CD4-positive, alpha-beta T cell treated with Interleukin-4 for 1 hour (primary cell): ENCODE results near the gene OR8K3.

Experiments used
- DNase-seq, 2 donors: peaks; one replicate each; pipeline ENCODE4 v3.0.0-alpha.2; 2020 to 2022

The OR8K3 gene

GRCh38 chr11:56314844-56315243, at the start of gene OR8K3:
Gene OR8K3 (plus strand): TSS chr11:56315144. CDS start chr11:56318307, 3,163 bp downstream.
- no peak for DNase-seq

DNA sequence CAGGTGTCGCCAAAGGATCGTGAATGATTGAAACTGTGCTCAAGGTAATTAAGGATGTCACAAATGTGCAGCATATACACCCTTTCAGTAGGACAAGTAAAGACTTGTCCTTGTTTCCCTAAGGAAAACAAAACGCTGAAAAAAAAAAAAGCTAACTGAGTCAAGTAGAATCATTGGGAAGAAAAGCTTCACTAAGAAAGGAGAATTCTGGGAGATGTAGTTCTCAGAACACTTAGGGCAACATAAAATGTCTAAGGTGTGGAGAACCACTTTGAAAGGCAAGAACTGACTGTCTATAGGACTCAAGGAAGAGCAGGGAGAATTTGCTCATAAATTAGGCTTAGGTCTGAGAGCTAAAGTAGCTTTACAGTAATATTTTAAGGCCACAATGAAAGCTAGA, 43.9 kb upstream of the OR8K3 start:
- DNase-seq: no peak

- DNase-seq: no peak
Measured at GRCh38 chr11:56273854-56274253, 41.1 kb upstream of the OR8K3 start, which contains the start of gene OR5T1. Gene OR5T1 (plus strand): TSS chr11:56274154. CDS start chr11:56275639, 1,485 bp downstream.

DNA sequence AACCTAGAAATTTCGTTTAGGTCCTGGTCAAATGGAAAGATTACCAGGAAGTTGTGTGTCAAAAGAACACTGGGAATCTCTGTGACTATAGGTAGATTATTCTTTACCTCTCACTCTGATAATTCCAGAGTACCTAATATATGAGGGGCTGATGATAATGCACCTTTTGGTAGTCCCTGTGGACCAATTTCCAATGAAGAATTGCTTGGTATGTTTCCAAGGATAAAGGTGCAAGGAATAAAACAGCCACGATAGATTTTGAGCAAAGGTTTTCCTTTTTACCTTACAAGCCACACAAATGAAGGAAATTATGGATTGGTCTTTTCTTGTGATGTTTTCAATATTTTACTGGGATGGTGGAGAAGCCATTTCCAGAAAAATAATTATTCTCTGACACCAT, 22.8 kb upstream of the OR8K3 start, which contains the start of gene OR8H1:
Gene OR8H1 (minus strand): TSS at position 101 of the 400 bp plus-strand sequence. CDS start 1,192 bp downstream, outside the sequence.
- no peak for DNase-seq

DNA sequence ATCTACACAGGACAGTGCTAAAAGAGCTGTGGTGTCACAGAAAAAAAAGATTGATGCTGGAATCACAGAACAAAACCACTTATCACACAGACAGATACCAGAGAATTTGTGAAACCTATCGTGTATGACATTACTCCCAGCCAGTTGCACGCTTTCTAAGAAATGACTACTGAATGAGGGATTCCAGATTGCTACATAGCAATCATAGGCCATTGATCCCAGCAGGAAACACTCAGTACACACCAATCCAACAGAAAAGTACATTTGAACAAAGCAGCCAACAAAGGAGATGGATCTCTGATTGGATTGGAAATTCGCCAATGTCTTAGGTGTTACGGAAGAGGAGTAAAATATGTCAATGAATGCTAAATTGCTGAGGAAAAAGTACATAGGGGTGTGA, 18.0 kb upstream of the OR8K3 start:
- no peak for DNase-seq

DNA sequence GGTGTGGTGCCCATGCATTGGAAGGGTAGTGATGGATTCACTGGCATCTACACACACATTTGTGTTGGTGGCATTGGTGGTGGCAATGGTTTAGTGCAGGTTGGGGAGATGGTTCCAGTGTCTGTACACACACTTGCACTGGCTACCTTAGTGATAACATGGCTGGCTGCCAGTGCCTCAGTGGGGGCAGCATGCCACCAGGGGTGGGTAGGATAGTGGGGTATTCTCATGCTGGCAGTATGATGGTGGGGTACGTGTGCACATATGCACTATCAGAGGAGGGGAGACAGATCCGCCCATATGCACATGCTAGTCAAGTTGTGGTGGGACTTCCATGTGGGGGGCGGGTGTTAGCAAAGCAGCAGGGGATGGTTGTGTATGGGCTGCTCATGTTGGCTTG, 7.1 kb upstream of the OR8K3 start:
- DNase-seq: no peak

DNA sequence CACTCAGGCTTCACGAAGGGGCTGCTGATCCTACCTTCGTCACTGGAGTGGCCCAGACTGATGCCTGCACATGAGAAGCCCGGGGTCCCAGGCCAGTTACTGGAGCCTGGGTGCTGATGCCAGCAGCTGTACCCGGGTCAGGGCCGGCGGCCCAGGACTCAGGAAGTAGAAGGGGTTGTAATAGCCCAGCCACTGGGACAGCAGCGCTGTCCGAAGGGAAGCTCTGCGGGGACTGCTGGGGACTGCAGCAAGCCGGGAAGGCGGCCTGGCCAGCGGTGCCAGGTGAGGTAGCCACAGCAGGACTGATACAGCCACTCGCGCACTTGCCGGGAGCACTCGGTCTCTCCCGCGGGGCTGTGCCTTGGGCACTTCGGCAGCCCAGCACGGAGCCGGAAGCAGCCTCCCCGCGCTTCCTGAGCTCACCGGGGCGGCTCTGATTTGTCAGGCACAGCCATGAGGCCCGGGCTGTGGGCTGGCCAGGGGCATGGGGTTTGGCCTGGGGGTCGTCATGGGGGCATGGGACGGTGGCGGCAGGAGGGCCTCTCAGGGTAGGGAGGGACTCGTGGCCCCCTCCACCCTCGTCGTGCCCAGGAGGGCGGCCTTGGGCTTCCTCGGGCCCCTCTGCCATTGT, 17.0 kb downstream of the OR8K3 start:
- DNase-seq: no peak

- DNase-seq: no peak
Measured at GRCh38 chr11:56333156-56333555, 18.2 kb downstream of the OR8K3 start.

DNA sequence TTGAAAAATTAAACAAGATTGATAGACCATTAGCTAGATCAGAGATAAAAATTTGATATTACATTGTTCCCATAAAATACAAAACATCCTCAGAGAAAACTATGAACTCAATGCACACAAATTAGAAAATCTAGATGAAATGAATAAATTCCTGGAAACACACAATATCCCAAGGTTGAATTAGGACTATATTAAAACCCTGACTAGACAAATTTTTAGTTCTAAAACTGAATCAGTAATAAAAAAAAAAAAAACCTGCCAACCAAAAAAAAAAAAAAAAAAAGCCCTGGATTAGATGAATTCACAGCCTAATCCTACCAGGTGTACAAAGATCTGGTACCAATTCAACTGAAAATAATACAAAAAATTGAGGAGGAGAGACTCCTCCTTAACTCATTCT, 25.3 kb downstream of the OR8K3 start:
- DNase-seq: no peak

DNA sequence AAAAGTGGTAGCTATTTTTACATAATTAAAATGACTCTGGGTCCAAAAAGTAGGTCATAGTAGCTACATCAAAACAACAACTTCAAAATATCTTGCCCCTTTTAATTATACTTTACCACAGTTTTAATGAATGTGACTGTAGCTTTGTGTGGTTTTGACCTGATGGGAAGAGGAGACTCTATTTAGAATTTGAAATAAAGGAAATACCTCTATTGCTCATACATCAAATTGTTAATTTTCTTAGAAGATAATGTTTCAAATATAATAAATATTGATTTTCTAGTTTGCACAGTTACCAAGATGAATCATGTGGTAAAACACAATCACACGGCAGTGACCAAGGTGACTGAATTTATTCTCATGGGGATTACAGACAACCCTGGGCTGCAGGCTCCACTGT, 30.8 kb downstream of the OR8K3 start, which contains the start of gene OR8K1:
Gene OR8K1 (plus strand): TSS at position 301 of the 400 bp plus-strand sequence. CDS start 0 bp downstream, at position 301.
- DNase-seq: no peak

DNA sequence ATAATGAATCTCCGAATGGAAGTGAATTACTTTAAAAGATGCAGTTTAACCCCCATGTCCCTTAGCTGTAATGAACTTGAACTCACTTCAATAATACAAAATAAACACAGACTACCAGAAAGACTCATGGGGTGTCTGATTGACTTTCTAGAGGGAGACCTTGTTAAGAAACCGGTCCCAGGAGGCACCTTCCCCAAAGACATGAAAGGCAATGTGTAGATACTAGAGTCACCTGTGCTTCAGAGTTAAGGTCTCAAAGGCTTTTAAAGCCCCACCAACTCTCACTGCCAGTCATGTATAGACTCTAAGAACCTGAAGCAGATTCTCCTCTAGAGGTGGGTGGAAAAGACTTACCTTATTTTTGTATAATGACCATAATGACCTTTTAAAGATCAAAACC, 39.0 kb downstream of the OR8K3 start, which contains the start of gene OR8J1:
Gene OR8J1 (plus strand): TSS at position 301 of the 400 bp plus-strand sequence. CDS start 5,956 bp downstream, outside the sequence.
- no peak for DNase-seq
